Right ventricle myocardium superior (tissue), 1 donor: Measurements from ENCODE around the gene FAM131C. TPM values are rescaled to one million over a fixed set of nuclear protein-coding genes. Genes with fewer than 3 reads are reported as not detected.
"Not testable (repeated sequence)": the region's sequence is repeated elsewhere in the genome, so short reads cannot be mapped to it uniquely, and the experiment has no call there.

Source experiments
- ATAC-seq: fragments of 200-7000 bp; cut with Tn5 transposase; one replicate; pipeline ENCODE4 v1.9.1; 2020; ENCODE audit warnings: mild to moderate bottlenecking; ENCODE audit not compliant: poor library complexity
- DNase-seq: peaks from one replicate; pipeline ENCODE4 v3.0.0-alpha.2; 2020
- intact Hi-C: fragments of 100-400 bp; cut with DNase I; formaldehyde crosslinking; loops from one replicate; pipeline ENCODE4 v1.11.2; 2022
- total RNA-seq: library from RNA; stranded (reverse); fragmentation: NEBNext Ultra II Directional; extraction: Animal tissue kit (Norgen Biotek cat#: 25700); gene quantifications from one replicate; pipeline ENCODE4 v1.2.1, GENCODE V29; 2021
- donor health status: DM: no; HTN: yes; CAD: no; lungs with severe emphysema.

The FAM131C gene
- total RNA-seq, 1 donor from 2014 or later, result 4.5 TPM

GRCh38 chr1:16051949-16052348 lies 21.5 kb downstream of the FAM131C start:
- not testable (repeated sequence) for DNase-seq, ATAC-seq
- intact Hi-C loops, result loop anchor here (10.0 kb wide), 1 partner anchor 257 kb away; no protein-coding TSS in a partner anchor

- DNase-seq, result no peak
- intact Hi-C loops, result loop anchor here (10.0 kb wide), 1 partner anchor 256 kb away; no protein-coding TSS in a partner anchor
- no peak for ATAC-seq
These were observed 22.4 kb downstream of the FAM131C start for GRCh38 chr1:16051039-16051438.

- intact Hi-C loops, result loop anchor here (10.0 kb wide), 1 partner anchor 256 kb away; no protein-coding TSS in a partner anchor
- ATAC-seq (no peak), DNase-seq (no peak)
These were observed 23.1 kb downstream of the FAM131C start for GRCh38 chr1:16050328-16050727.

- DNase-seq (peak; percentile 62), ATAC-seq (peak; percentile 80)
- intact Hi-C loops, result no loop called here
These were observed 24.8 kb downstream of the FAM131C start for GRCh38 chr1:16048573-16049189.

- intact Hi-C loops, result no loop called here
- ATAC-seq, result no peak
- no peak for DNase-seq
These were observed 25.5 kb downstream of the FAM131C start for GRCh38 chr1:16047791-16048475.

GRCh38 chr1:16046842-16047241 lies 26.6 kb downstream of the FAM131C start:
- ATAC-seq, result no peak
- intact Hi-C loops, result no loop called here
- DNase-seq, result no peak

- ATAC-seq (no peak), DNase-seq (no peak)
- intact Hi-C loops, result no loop called here
These were observed 29.5 kb downstream of the FAM131C start for GRCh38 chr1:16043950-16044349.

GRCh38 chr1:16043521-16043920 lies 29.9 kb downstream of the FAM131C start, which contains the start of gene CLCNKB:
CLCNKB (plus strand) TSS chr1:16043782; CDS start chr1:16044493, 711 bp downstream.
- intact Hi-C loops, result no loop called here
- DNase-seq, result no peak
- no peak for ATAC-seq

GRCh38 chr1:16042654-16043053 lies 30.8 kb downstream of the FAM131C start:
- intact Hi-C loops, DNase-seq, ATAC-seq: not testable (repeated sequence)

- intact Hi-C loops, result no loop called here
- DNase-seq (no peak), ATAC-seq (no peak)
These were observed 31.4 kb downstream of the FAM131C start for GRCh38 chr1:16042096-16042495.

GRCh38 chr1:16041200-16041599 lies 32.3 kb downstream of the FAM131C start:
- DNase-seq, result no peak
- intact Hi-C loops, result no loop called here
- ATAC-seq, result no peak

- intact Hi-C loops, DNase-seq, ATAC-seq: not testable (repeated sequence)
These were observed 33.6 kb downstream of the FAM131C start for GRCh38 chr1:16039871-16040270.

GRCh38 chr1:16038620-16038912 lies 34.9 kb downstream of the FAM131C start:
- ATAC-seq, result no peak
- intact Hi-C loops, result no loop called here
- DNase-seq, result no peak

- DNase-seq, intact Hi-C loops, ATAC-seq: not testable (repeated sequence)
These were observed 37.0 kb downstream of the FAM131C start for GRCh38 chr1:16036461-16036860.

GRCh38 chr1:16033103-16033632 lies 40.3 kb downstream of the FAM131C start:
- not testable (repeated sequence) for DNase-seq, ATAC-seq
- intact Hi-C loops, result loop anchor here (2.0 kb wide), 1 partner anchor 24 kb away; no protein-coding TSS in a partner anchor

GRCh38 chr1:16032388-16033102 lies 40.9 kb downstream of the FAM131C start:
- peak; percentile 96 for ATAC-seq
- intact Hi-C loops, result loop anchor here (2.0 kb wide), 1 partner anchor 24 kb away; no protein-coding TSS in a partner anchor
- peak; percentile 92 for DNase-seq

GRCh38 chr1:16031551-16031950 lies 41.9 kb downstream of the FAM131C start:
- DNase-seq, result no peak
- intact Hi-C loops, result no loop called here
- no peak for ATAC-seq

- intact Hi-C loops, result no loop called here
- ATAC-seq, result no peak
- DNase-seq, result no peak
These were observed 44.2 kb downstream of the FAM131C start for GRCh38 chr1:16029288-16029687.

- DNase-seq, intact Hi-C loops: not testable (repeated sequence)
These were observed 44.5 kb downstream of the FAM131C start for GRCh38 chr1:16029003-16029268.

More at GRCh38 chr1:16029003-16029268, 44.5 kb downstream of the FAM131C start:
- not testable (repeated sequence) for ATAC-seq
